Measurements from ENCODE around the gene ZNF33B. TPM values are rescaled to one million over a fixed set of nuclear protein-coding genes. Genes with fewer than 3 reads are reported as not detected.

ZNF33B gene
- total and polyA plus RNA-seq, 9 of the 15 experiments (the other 6 are each of a cell fraction or from before 2014, with no cell fraction given) = 6.9 to 23.9 (median 15.4) TPM

DNA sequence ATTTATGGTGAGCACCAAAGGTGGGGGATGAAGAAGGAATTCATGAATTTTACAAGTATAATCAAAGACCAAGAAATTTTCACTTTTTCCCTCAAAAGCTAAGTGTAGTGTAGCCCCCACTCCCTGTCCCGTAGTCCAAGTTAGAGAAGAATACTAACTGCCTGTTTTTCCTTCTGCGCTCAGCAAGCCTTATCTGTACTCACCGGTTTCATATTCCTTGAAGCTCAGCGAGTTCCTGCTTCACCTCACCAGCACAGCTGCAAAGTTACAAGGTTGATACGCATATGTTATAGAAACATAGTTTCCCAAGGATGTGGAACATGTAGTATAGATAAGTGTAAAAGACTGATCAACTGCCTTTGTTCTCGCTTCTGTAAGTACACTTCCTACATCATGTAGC, 16.0 kb upstream of the ZNF33B start (continued):
- TF ChIP-seq NR1H2 (CRISPR knock-in tag; IDR thresholded peaks at IDR 0.05) (no peak), CTBP1 (IDR thresholded peaks at IDR 0.05; ENCODE audit: borderline replicate concordance) (peak; percentile 50; the same call in 1 of the 2 replicates), ZNF449 (CRISPR knock-in tag; IDR thresholded peaks at IDR 0.05) (no peak), PREB (CRISPR knock-in tag; IDR thresholded peaks at IDR 0.05) (no peak), TRIM24 (IDR thresholded peaks at IDR 0.05) (peak; percentile 73 to 80; a peak in 3 of 4 replicates)
- TF ChIP-seq, protein P1, sequence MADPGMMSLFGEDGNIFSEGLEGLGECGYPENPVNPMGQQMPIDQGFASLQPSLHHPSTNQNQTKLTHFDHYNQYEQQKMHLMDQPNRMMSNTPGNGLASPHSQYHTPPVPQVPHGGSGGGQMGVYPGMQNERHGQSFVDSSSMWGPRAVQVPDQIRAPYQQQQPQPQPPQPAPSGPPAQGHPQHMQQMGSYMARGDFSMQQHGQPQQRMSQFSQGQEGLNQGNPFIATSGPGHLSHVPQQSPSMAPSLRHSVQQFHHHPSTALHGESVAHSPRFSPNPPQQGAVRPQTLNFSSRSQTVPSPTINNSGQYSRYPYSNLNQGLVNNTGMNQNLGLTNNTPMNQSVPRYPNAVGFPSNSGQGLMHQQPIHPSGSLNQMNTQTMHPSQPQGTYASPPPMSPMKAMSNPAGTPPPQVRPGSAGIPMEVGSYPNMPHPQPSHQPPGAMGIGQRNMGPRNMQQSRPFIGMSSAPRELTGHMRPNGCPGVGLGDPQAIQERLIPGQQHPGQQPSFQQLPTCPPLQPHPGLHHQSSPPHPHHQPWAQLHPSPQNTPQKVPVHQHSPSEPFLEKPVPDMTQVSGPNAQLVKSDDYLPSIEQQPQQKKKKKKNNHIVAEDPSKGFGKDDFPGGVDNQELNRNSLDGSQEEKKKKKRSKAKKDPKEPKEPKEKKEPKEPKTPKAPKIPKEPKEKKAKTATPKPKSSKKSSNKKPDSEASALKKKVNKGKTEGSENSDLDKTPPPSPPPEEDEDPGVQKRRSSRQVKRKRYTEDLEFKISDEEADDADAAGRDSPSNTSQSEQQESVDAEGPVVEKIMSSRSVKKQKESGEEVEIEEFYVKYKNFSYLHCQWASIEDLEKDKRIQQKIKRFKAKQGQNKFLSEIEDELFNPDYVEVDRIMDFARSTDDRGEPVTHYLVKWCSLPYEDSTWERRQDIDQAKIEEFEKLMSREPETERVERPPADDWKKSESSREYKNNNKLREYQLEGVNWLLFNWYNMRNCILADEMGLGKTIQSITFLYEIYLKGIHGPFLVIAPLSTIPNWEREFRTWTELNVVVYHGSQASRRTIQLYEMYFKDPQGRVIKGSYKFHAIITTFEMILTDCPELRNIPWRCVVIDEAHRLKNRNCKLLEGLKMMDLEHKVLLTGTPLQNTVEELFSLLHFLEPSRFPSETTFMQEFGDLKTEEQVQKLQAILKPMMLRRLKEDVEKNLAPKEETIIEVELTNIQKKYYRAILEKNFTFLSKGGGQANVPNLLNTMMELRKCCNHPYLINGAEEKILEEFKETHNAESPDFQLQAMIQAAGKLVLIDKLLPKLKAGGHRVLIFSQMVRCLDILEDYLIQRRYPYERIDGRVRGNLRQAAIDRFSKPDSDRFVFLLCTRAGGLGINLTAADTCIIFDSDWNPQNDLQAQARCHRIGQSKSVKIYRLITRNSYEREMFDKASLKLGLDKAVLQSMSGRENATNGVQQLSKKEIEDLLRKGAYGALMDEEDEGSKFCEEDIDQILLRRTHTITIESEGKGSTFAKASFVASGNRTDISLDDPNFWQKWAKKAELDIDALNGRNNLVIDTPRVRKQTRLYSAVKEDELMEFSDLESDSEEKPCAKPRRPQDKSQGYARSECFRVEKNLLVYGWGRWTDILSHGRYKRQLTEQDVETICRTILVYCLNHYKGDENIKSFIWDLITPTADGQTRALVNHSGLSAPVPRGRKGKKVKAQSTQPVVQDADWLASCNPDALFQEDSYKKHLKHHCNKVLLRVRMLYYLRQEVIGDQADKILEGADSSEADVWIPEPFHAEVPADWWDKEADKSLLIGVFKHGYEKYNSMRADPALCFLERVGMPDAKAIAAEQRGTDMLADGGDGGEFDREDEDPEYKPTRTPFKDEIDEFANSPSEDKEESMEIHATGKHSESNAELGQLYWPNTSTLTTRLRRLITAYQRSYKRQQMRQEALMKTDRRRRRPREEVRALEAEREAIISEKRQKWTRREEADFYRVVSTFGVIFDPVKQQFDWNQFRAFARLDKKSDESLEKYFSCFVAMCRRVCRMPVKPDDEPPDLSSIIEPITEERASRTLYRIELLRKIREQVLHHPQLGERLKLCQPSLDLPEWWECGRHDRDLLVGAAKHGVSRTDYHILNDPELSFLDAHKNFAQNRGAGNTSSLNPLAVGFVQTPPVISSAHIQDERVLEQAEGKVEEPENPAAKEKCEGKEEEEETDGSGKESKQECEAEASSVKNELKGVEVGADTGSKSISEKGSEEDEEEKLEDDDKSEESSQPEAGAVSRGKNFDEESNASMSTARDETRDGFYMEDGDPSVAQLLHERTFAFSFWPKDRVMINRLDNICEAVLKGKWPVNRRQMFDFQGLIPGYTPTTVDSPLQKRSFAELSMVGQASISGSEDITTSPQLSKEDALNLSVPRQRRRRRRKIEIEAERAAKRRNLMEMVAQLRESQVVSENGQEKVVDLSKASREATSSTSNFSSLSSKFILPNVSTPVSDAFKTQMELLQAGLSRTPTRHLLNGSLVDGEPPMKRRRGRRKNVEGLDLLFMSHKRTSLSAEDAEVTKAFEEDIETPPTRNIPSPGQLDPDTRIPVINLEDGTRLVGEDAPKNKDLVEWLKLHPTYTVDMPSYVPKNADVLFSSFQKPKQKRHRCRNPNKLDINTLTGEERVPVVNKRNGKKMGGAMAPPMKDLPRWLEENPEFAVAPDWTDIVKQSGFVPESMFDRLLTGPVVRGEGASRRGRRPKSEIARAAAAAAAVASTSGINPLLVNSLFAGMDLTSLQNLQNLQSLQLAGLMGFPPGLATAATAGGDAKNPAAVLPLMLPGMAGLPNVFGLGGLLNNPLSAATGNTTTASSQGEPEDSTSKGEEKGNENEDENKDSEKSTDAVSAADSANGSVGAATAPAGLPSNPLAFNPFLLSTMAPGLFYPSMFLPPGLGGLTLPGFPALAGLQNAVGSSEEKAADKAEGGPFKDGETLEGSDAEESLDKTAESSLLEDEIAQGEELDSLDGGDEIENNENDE (IDR thresholded peaks at IDR 0.05; ENCODE audit: low read depth, low read length) = no peak
